ENCODE data around the gene MATK.
"Not testable (repeated sequence)": the region's sequence is repeated elsewhere in the genome, so short reads cannot be mapped to it uniquely, and the experiment has no call there.

Gene MATK

DNA sequence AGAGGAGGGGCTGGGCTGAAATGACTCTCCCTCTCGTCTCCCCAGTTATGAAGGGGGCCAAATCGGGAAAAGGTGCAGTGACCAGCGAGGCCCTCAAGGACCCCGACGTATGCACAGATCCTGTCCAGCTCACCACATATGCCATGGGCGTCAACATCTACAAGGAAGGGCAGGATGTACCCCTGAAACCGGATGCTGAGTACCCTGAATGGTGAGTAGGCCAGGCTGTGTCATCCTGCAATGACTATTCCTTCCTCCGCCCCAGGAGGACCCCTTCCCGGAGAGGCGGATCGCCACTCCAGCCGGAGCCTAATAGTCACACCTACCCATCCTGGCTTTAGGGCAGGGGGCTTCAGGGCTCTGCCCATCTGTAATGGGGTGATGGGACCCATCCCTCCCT lies 21.1 kb downstream of the MATK start:
- TF ChIP-seq, protein P1, sequence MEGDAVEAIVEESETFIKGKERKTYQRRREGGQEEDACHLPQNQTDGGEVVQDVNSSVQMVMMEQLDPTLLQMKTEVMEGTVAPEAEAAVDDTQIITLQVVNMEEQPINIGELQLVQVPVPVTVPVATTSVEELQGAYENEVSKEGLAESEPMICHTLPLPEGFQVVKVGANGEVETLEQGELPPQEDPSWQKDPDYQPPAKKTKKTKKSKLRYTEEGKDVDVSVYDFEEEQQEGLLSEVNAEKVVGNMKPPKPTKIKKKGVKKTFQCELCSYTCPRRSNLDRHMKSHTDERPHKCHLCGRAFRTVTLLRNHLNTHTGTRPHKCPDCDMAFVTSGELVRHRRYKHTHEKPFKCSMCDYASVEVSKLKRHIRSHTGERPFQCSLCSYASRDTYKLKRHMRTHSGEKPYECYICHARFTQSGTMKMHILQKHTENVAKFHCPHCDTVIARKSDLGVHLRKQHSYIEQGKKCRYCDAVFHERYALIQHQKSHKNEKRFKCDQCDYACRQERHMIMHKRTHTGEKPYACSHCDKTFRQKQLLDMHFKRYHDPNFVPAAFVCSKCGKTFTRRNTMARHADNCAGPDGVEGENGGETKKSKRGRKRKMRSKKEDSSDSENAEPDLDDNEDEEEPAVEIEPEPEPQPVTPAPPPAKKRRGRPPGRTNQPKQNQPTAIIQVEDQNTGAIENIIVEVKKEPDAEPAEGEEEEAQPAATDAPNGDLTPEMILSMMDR (IDR thresholded peaks at IDR 0.05; ENCODE audit: low read depth, low read length): no peak
- DNase-seq (ENCODE audit: low read depth in 2 of 2): no peak
- H3K4me3 ChIP-seq (replicated peaks in 1 of 2; ENCODE audit: low read depth in 2 of 2, low read length in 2 of 2): no peak overlapping the region

DNA sequence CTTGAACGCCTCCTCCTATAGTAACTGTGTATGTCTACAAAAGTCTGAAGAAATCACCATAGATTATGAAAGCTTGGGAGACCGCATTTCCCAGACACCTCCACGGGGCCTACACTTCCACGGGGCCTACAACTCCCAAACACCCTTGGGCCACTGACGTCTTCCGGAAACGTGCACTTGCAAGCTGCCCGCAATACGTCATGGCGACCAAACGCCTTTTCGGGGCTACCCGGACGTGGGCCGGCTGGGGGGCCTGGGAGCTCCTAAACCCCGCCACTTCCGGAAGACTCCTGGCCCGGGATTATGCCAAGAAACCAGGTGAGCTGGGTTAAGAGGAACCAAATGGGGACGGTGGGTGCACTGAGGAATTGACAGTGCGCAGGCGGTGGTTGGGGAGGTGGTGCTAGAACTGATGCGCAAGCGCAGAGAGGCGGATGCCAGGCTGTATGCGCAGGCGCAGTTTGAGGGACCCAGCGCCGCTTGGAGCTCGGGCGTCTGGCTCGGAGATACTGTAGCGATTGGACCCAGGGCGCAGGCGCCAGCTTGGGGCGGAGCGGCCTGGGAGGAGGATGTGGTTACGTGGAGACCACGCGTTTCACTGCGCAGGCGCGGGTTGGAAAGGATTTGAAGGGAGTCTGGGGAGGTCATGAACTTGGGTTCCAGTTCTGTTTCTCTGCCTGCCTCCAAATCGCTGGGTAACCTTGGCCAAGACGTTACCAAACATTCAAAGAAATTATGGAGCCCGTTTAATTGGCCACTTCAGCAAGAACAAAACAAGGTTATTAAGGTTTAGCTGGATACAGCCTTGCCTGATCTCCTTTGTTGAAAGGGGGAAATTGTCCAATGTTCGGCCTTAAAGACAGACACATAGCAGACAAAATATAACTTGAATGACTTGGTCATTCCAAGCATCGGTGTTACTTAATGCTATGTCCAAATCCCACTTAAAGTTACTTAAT lies 23.4 kb downstream of the MATK start, which contains the start of gene MRPL54:
Gene MRPL54, plus strand, starts transcription at position 182 of the 959 bp plus-strand sequence. Its CDS starts 19 bp downstream, at position 201.
- TF ChIP-seq, protein P1 (IDR thresholded peaks at IDR 0.05; ENCODE audit: low read depth, low read length): no peak
- DNase-seq (ENCODE audit: low read depth in 2 of 2): peak; percentile 99 to 100
- H3K4me3 ChIP-seq (replicated peaks in 1 of 2; ENCODE audit: low read depth in 2 of 2, low read length in 2 of 2): peak within 1 kb of the TSS; percentile 78 to 85

DNA sequence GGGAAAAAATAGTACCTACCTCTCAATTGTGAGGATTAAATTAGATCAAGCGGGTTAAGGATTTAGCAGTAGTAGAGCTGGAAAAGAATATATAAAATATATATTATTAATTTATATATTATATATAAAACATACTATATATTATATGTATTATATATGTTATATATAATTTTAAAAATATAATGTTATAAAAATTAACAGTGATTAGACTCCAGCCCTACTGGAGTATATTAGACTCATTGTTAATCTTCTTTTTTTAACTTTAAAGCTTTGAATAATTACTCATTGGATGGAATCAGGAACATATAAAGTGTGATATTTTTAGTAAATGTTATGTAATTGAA lies 24.1 kb downstream of the MATK start:
- no peak for DNase-seq (ENCODE audit: low read depth in 2 of 2)
- no peak overlapping the region for H3K4me3 ChIP-seq (replicated peaks in 1 of 2; ENCODE audit: low read depth in 2 of 2, low read length in 2 of 2)
- TF ChIP-seq, protein P1 (IDR thresholded peaks at IDR 0.05; ENCODE audit: low read depth, low read length): no peak

DNA sequence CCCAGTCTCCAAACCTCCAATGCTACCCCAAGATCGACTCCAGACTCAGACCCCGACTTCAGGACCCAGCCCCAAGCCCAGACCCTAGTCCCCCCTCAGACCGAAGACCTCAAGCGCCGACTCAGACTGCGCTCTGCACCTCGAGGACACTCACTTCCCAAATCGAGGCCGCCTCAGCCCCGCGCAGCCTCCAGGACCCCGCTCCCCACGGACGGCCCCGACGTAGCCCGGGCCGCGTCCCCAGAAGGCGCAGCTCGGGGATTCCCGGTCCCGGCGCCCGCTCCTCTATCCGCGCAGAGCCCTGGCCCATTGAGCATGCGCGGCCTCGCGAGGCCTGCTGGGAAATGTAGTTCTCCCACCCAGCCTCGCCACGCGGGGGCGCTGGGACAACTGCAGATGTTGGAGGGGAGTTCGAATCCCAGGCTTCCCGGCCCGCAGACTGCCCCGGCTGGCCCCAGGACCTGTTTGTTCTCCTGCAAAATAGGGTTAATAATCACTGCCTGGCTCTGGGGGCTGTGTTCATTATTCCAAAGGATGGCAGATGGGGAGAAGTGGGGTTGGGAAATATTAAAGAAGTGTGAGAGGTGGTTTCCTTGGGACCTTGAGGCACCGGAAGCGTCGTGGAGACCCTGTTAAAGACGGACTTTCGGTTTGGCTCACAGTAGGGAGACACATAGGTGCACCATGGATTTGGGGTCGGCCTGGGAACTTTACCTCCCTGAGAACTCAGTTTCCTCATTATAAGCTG lies 24.6 kb downstream of the MATK start, which contains the start of gene APBA3:
Gene APBA3, minus strand, starts transcription at position 311 of the 748 bp plus-strand sequence. CDS start 1,428 bp downstream, outside the sequence.
- TF ChIP-seq, protein P1 (IDR thresholded peaks at IDR 0.05; ENCODE audit: low read depth, low read length): peak; percentile 50
- DNase-seq (ENCODE audit: low read depth in 2 of 2): peak; percentile 90 to 92
- peak within 1 kb of the TSS; percentile 78 to 85 for H3K4me3 ChIP-seq (replicated peaks in 1 of 2; ENCODE audit: low read depth in 2 of 2, low read length in 2 of 2)

DNA sequence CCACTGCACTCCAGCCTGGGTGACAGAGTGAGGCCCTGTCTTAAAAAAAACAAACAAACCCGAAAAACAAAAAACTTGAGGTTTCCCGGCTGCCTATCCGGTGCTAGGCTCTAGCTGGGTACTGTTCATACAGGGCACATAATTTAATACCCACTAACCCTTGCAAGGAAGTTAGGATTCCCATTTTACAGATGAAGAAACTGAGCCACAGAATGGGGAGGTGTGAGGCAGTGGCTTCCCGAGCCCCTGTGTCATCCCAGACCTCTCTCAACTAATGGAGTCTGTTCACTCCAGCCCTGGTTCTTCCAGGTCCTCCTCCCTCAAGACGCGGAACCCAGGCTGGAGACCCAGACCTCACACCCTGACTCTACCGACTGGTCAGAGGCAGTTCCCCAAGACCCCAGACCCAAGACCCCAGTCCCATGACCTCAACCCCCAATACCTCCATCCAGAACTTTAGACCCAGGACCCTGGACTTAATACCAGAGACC lies 25.3 kb downstream of the MATK start:
- TF ChIP-seq, protein P1 (IDR thresholded peaks at IDR 0.05; ENCODE audit: low read depth, low read length): no peak
- DNase-seq (ENCODE audit: low read depth in 2 of 2): peak; percentile 13 to 20
- peak overlapping the region; percentile 78 to 84 for H3K4me3 ChIP-seq (replicated peaks in 1 of 2; ENCODE audit: low read depth in 2 of 2, low read length in 2 of 2)

DNA sequence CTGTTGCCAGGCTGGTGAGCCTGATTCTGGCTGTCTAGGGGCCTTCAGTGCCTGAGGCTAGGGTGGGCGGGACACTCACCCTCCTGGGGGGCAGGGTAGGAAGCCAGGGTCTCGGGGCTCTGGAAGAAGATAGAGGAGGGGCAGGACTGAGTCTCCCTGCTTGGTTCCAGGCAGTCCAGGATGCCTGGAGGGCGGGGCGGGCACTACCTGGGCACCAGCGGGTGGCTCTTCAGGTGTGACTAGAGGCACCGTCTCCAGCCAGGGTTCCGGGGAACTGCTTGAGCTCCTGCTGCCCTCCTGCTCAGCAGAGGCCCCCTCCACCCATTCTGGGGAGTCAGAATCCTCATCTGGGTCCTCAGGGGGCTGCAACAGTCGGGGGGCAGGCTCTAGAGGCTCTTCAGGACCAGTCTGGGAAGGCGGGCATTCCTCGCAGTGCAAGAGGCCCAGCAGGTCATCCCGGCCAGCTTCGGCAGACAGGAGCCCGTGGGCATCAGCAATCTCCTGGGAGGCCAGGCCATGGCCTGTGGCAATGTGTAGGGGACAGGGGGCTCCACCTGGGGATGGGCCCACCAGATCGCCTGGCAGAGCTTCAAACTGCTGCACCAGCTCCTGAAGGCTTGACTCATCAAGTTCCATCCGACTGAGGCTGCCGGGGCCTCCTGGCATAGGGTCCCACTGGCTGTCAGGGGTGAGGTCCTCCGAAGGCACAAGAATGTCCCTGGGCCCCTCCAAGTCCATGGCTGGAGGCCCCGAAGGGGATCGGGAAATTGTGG lies 26.5 kb downstream of the MATK start:
- DNase-seq (ENCODE audit: low read depth in 2 of 2): no peak
- no peak overlapping the region for H3K4me3 ChIP-seq (replicated peaks in 1 of 2; ENCODE audit: low read depth in 2 of 2, low read length in 2 of 2)
- TF ChIP-seq, protein P1 (IDR thresholded peaks at IDR 0.05; ENCODE audit: low read depth, low read length): no peak

DNA sequence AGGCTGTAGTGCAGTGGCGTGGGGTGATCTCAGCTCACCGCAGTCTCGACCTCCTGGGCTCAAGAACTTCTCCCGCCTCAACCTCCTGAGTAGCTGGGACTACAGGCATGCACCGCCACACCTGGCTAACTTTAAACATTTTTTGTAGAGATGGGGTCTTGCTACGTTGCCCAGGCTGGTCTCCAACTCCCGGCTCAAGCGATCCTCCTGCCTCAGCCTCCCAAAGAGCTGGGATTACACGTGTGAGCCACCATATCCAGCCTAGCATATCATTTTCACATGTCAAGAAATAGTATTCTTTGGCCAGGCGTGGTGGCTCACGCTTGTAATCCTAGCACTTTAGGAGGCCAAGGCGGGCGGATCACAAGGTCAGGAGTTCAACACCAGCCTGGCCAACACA lies 27.9 kb downstream of the MATK start:
- DNase-seq (ENCODE audit: low read depth in 2 of 2); H3K4me3 ChIP-seq (replicated peaks in 1 of 2; ENCODE audit: low read depth in 2 of 2, low read length in 2 of 2): not testable (repeated sequence)

DNA sequence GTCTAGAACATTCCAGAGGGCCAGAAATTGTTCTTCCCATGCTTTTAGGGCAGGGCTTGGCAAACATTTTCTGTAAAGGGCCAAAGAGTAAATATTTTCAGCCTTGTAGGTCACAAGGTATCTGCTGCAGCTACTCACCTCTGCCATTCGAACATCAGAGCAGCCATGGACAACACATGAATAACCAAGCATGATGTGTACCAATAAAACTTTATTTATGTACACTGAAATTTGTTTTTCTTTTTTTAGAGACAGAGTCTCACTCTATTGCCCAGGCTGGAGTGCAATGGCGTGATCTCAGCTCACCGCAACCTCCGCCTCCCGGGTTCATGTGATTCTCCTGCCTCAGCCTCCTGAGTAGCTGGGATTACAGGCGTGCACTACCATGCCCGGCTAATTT lies 28.5 kb downstream of the MATK start:
- DNase-seq (ENCODE audit: low read depth in 2 of 2); H3K4me3 ChIP-seq (replicated peaks in 1 of 2; ENCODE audit: low read depth in 2 of 2, low read length in 2 of 2): not testable (repeated sequence)

Measured in cardiac fibroblast (primary cell).